HL-60 (cell line): ENCODE measurements around the gene MAD1L1.

Experiments
- GABPA ChIP-seq: IDR thresholded peaks from 2 replicates; pipeline ENCODE4 v1.6.1; 2012; ENCODE audit warnings: low read depth
- POLR2AphosphoS5 ChIP-seq: IDR thresholded peaks from 2 replicates; pipeline ENCODE4 v1.6.1; 2012; ENCODE audit warnings: low read depth
- SPI1 ChIP-seq: IDR thresholded peaks from 2 replicates; pipeline ENCODE4 v1.6.1; 2012; ENCODE audit warnings: low read depth, mild to moderate bottlenecking, borderline replicate concordance
- TF ChIP-seq, protein P1 (sequence below): IDR thresholded peaks from one replicate; pipeline ENCODE4 v1.5.1; 2011; ENCODE audit warnings: low read length, control low read depth, inconsistent platforms; ENCODE audit not compliant: insufficient read depth
- TF ChIP-seq, protein P2 (sequence below): IDR thresholded peaks from 2 replicates; pipeline ENCODE4 v1.6.1; 2012; ENCODE audit warnings: low read depth; ENCODE audit not compliant: insufficient replicate concordance

DNA sequence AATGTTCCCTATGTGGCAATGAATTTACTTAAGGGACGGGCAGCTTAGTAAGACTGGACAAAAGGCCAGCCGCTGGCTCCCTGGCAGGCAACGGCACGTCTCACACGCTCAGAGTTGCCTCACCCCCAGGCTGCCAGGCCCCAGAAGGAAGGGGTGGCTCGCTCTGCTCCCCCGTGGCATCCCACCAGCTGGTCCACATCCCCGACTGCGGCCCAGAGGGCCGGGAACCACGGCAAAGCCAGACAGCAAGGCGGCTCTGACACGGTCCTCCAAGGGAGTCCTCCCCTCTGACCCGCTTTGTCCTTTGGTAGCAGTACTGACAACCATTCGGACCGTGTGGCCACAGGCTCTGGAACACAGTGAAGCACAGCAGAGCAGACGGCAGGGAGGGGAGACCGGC is 43.4 kb upstream of the MAD1L1 start:
- TF ChIP-seq, protein P1, sequence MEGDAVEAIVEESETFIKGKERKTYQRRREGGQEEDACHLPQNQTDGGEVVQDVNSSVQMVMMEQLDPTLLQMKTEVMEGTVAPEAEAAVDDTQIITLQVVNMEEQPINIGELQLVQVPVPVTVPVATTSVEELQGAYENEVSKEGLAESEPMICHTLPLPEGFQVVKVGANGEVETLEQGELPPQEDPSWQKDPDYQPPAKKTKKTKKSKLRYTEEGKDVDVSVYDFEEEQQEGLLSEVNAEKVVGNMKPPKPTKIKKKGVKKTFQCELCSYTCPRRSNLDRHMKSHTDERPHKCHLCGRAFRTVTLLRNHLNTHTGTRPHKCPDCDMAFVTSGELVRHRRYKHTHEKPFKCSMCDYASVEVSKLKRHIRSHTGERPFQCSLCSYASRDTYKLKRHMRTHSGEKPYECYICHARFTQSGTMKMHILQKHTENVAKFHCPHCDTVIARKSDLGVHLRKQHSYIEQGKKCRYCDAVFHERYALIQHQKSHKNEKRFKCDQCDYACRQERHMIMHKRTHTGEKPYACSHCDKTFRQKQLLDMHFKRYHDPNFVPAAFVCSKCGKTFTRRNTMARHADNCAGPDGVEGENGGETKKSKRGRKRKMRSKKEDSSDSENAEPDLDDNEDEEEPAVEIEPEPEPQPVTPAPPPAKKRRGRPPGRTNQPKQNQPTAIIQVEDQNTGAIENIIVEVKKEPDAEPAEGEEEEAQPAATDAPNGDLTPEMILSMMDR: no peak
- TF ChIP-seq POLR2AphosphoS5 (no peak), SPI1 (no peak), GABPA (no peak)
- TF ChIP-seq, protein P2, sequence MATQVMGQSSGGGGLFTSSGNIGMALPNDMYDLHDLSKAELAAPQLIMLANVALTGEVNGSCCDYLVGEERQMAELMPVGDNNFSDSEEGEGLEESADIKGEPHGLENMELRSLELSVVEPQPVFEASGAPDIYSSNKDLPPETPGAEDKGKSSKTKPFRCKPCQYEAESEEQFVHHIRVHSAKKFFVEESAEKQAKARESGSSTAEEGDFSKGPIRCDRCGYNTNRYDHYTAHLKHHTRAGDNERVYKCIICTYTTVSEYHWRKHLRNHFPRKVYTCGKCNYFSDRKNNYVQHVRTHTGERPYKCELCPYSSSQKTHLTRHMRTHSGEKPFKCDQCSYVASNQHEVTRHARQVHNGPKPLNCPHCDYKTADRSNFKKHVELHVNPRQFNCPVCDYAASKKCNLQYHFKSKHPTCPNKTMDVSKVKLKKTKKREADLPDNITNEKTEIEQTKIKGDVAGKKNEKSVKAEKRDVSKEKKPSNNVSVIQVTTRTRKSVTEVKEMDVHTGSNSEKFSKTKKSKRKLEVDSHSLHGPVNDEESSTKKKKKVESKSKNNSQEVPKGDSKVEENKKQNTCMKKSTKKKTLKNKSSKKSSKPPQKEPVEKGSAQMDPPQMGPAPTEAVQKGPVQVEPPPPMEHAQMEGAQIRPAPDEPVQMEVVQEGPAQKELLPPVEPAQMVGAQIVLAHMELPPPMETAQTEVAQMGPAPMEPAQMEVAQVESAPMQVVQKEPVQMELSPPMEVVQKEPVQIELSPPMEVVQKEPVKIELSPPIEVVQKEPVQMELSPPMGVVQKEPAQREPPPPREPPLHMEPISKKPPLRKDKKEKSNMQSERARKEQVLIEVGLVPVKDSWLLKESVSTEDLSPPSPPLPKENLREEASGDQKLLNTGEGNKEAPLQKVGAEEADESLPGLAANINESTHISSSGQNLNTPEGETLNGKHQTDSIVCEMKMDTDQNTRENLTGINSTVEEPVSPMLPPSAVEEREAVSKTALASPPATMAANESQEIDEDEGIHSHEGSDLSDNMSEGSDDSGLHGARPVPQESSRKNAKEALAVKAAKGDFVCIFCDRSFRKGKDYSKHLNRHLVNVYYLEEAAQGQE: no peak
